Hematopoietic multipotent progenitor cell treated with erythropoietin and hydrocortisone succinate and interleukin-3 and kit ligand, for 15 days (in vitro differentiated cells): ENCODE measurements around the gene VAC14.
A peak's percentile ranks its signal among the peaks of the same experiment; 100 is the strongest.

ENCODE experiments used
- DNase-seq: peaks from one replicate; pipeline ENCODE4 v3.0.0-alpha.2; 2015; ENCODE audit warnings: low spot score

Gene VAC14

DNA sequence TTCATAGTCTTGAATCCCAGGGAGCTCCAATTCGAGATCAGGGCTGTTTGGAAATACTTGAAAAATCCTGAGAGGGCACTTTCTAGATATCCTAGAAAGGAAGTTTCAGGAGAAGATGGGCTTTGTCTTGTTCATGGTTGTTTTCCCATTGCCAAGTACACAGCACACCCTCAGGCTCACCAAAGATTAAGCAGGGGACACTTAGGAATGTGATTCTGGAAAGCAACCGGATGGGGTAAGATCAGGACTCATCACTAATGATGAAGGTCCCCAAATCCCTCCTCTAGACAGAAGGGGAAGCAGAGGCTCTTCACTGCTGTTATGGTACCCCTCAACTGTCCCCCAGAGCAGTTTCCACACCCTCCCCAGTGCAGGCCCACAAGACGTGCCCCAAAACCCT lies 40.7 kb downstream of the VAC14 start:
- DNase-seq = no peak

- DNase-seq = peak; percentile 25
Observed at GRCh38 chr16:70759666-70760065, 41.3 kb downstream of the VAC14 start.

DNA sequence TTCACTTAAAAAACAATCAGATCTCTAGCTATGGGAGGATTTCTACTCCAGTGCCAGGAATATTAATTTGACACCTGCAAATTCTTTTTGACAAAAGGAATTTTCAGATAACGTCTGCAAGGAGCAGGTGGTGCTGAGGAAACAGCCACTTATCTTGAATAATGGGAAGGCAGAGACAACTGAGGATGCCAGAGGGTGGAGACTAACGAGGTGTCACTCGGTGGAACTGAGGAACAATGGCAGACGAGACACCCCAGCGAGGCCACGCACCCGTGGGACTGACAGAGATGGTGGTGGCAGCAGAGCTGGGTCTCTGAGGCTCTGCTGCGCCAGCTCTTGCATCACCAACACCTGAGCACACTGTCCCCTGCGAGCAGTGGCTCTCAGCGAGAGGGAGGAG lies 42.2 kb downstream of the VAC14 start:
- DNase-seq = no peak

- no peak for DNase-seq
Observed at GRCh38 chr16:70757183-70757582, 43.8 kb downstream of the VAC14 start.

GRCh38 chr16:70756071-70756470 lies 44.9 kb downstream of the VAC14 start:
- peak; percentile 62 for DNase-seq

GRCh38 chr16:70754851-70755600 lies 45.9 kb downstream of the VAC14 start:
- no peak for DNase-seq

DNA sequence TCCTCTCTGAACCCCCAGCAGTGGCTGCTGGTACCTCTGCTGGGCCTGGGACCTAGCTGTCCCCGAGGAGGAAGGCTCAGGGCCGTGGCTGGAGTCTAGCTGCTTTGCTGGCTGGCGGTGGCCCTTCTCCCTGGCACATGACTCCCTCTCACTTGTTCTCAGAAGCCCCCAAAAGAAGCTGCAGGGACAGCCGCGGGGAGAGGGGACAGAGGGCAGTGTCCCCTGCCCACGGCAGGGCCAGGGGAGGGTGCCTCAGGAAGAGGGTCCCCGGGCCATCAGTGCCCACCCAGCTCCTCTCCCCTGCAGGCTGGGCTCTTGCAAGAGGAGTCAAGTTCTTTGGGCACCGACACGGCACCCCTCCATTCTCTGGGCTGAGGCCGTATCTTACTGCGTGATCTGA lies 46.6 kb downstream of the VAC14 start:
- no peak for DNase-seq

DNA sequence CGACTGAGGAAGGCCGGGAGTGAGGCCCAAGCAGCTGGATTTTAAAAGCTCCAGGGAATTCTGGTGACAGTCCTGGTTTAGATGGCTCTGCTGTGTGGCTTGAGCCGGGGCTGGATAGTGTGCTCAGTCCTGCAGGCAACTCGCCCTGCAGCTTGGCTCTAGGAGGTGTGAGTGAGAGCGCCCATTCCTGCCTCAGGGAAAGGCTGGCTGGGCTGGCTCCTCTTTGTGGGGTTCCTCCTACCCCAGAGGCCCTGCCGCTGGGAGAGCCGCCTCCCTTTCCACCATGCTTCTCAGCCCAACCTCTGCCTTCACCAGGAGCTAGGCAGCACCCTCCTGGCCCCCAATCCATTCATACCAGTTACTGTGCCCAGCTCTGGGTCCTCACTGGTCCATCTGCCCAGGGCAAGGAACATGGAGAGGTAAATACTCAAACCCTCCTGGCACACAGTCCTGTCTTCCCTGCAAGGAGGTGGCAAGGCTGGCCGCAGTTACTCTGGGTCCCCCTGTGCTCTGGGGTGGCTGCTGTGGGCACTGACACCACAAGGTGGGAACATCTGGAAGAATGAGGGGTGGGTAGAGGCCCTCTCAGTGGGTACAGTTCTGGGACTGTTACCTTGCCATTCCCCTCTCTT lies 47.1 kb downstream of the VAC14 start:
- no peak for DNase-seq

GRCh38 chr16:70753228-70753627 lies 47.7 kb downstream of the VAC14 start:
- peak; percentile 72 for DNase-seq

- DNase-seq = peak; percentile 90
Observed at GRCh38 chr16:70752426-70752825, 48.5 kb downstream of the VAC14 start.

GRCh38 chr16:70751593-70751992 lies 49.4 kb downstream of the VAC14 start:
- DNase-seq = no peak

DNA sequence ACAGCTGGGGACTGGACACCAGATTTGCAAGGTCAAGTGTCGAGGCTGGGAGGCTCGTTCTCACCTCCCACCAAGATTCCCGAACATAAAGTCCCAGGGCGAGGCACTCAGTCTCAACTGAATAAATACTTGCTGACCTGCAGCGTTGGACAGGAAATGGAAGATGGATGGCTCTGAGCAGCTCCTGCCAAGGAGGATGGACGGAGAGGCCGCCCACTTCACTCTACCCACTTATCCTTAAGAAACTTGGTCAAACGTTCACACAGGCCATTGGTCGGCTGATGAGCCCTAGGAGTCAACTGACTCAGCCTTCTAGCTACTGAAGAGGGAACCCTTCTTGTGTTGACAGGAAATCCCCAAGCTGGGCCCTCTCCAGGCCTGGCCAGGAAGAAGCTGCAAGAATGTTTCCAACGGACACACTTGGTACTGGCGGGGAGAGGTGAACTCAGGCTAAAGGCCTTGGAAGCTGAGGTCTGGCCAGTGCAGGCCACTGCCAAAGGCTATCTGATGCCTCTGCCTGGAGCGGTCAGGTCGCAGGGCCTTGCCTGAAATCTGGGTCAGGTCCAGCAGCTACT lies 50.0 kb downstream of the VAC14 start:
- DNase-seq = no peak

DNA sequence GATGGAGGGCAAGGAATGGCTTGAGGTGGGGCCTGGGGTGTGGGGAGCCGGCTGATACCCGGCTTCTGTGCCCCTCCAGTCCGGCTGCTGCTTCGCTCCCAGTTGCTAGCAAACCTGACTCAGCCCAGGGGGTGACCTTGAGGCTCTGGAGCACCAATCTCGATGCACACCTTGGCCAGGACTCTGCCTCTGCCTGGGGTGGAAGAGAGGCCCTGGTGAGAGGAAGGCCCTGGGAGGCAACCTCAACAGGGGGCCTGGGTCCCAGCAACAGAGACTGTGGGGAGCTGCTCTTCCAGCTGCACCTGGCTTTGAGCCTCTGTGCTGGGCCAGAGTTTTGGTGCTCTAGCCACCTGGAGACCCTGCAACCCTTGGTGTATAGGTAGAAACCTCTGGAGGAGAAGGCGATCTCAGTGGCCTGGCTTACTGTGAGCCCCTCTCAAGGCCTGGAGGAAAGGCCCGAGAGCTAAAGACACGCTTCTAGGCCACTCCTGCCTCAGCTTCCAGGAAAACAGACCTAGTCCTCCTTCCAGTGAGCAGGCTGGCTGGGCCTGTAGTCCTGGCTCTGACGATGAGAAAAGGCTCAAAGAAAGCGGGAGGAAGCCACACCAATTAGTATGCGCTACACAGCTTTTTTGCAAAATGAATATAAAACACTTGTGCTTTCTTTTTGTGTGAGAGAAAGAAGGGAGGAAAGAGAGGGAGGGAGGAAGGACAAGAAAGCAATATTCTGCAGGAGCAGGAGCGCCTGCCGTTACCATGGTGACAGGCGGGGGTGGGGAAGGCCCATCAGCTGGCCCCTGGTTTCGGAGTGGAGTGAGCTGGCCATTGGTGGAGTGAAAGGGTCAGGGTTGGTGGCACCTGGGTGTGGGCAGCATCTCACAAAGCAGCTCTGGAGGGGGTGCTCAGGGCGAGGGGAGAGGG lies 51.0 kb downstream of the VAC14 start:
- DNase-seq = no peak

GRCh38 chr16:70749006-70749678 lies 51.8 kb downstream of the VAC14 start:
- no peak for DNase-seq

DNA sequence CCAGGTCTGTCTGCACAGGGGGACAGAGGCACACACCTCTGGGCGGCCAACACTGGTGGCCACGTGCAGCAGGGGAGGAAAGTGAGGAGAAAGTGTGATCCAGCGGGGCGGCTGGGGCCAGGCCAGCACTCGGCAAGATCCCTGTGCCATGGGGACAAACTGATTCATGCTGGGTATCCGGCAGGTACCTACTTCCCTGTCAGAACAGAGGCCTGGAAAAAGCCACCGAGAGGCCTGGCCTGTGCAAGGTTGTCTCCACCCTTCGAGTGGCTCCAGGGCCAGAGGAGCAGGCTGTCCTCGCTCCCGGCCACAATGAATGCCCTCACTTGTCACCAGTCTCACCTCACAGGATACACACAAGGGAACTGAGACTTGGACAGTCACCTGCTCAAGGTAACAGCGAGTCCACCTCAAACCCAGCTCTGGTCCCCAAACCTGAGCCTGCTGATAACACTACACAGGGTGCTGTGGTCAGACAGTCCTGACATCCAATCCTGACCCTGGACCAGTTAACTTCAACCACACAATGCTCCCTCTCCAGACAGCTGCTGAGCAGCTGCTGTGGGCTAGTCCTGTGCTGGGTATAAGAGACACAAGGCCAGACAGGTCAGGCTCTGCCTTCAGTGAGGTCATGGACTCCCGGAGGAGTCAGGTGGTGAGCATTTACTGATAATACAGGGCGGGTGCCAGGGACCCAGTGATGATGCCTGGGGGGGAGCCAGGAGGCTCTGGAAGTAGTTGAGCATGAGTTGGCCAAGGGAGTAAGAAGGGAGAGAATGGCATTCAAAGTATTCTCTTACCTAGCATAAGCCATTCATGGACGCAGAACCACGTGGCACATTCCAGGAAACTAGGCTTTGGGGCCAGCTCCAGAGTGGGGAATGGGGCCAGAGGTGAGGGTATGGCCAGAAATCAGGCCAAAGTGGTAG lies 53.0 kb downstream of the VAC14 start:
- DNase-seq = peak; percentile 56

- no peak for DNase-seq
Observed at GRCh38 chr16:70746708-70747424, 54.1 kb downstream of the VAC14 start.

GRCh38 chr16:70746040-70746707 lies 54.8 kb downstream of the VAC14 start:
- DNase-seq = peak; percentile 55

DNA sequence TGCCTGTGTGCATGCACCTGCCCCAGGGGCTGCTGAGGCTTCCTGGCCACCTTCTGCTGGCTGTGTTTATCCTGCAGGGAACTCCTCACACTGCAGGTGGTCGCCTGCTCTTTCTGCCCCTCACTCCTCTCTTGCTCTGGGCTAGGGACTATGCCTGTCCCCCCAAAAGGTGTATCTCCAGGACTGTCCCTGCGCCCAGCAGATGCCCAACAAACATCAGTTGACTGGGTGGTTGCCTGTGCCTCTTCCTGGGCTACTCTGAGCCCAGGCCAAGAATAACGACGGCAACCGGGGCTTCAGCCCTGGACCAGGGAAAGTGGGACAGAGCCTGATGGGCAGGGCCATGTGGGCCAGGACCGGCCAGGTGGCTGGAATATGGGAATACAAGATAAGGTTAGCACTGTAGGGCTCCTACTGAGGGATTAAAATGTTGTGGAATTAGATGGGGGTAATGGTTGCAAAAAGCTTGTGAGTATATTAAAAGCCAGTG lies 55.4 kb downstream of the VAC14 start:
- DNase-seq = no peak

DNA sequence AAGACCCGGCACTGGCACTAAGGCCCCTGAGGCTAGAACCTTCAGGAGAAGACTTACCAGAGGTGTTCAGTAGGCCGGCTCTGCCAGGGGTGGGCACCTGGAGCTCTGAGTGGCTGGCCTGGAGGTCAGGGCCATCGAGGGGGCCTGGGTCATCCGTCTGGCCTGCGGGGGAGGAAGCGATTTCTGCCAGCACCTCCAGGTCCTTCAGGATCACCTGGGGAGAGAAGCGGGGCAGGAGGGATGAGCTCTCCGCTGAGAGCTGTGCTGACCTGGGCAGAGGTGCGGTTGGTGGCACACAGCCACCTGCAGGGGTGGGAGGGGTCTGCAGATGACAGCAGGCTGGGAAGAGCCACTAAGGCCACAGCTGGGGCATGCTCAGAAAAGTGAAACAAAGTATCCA lies 56.6 kb downstream of the VAC14 start:
- no peak for DNase-seq
